ENCODE measurements around the gene DUSP2. TPM values are rescaled to one million over a fixed set of nuclear protein-coding genes. Genes with fewer than 3 reads are reported as not detected.

DUSP2 gene
- total and polyA plus RNA-seq, 10 of the 15 experiments (the other 5 are each of a cell fraction or from before 2014, with no cell fraction given): 9.7 to 212 (median 57.2) TPM

GRCh38 chr2:96093528-96093927, 51.7 kb downstream of the DUSP2 start:
- no peak for ATAC-seq
- Histone ChIP-seq H3K4me3 (no peak overlapping the region), H4K20me1 (ENCODE audit: control insufficient read depth, insufficient read depth) (no peaks in the 10 kb centered on the region), H3K27me3 (replicated peaks in 1 of 2; ENCODE audit: control insufficient read depth in 2 of 2, insufficient read depth in 2 of 2, low read length in 1 of 2) (no peaks in the 10 kb centered on the region), H3K9me3 (replicated peaks; ENCODE audit: control insufficient read depth, insufficient read depth, low read length) (no peaks in the 10 kb centered on the region), H3K36me3 (ENCODE audit: control insufficient read depth in 2 of 2, insufficient read depth in 2 of 2, low read length in 1 of 2) (no peaks in the 10 kb centered on the region), H3K79me2 (ENCODE audit: control insufficient read depth, insufficient read depth, low read length) (no peaks in the 10 kb centered on the region), H3K9ac (ENCODE audit: control insufficient read depth, insufficient read depth, low read length) (no peak overlapping the region), H2AFZ (ENCODE audit: control insufficient read depth, low read depth, low read length) (no peak overlapping the region), H3K27ac (ENCODE audit: control insufficient read depth, insufficient read depth) (no peak overlapping the region), H3K4me1 (ENCODE audit: control insufficient read depth, insufficient read depth, low read length) (no peaks in the 10 kb centered on the region), H3K4me2 (ENCODE audit: control insufficient read depth, insufficient read depth) (no peak overlapping the region)
- intact Hi-C loops (cut with micrococcal nuclease; ENCODE audit: unreplicated experiment) (no loop called here), in situ Hi-C loops (cut with MboI) (no loop called here)
- no peak for DNase-seq (ENCODE audit: low read depth, low spot score)
- WGBS (ENCODE audit: insufficient coverage, insufficient replicate concordance, low lambda C conversion rate, missing lambda C conversion rate): 28% methylated on average over 4 of the region's 4 CpGs
- ChIA-PET POLR2A (no interaction called here), SMC1A (ENCODE audit: uncharacterized antibody, unreplicated experiment) (interaction anchor here (0.7 kb wide), 2 partner anchors 45 to 101 kb away, joined by 3 to 4 read pairs; no protein-coding TSS in a partner anchor), RAD21 (ENCODE audit: unreplicated experiment) (no interaction called here), CTCF (no interaction called here)
- TF ChIP-seq CBFB (IDR thresholded peaks at IDR 0.05; ENCODE audit: low read depth): no peak
- no peak for TF ChIP-seq CBX5 (IDR thresholded peaks at IDR 0.05; ENCODE audit: low read depth)
- no peak for TF ChIP-seq BRCA1 (IDR thresholded peaks at IDR 0.05; ENCODE audit: low read depth, low read length)
- TF ChIP-seq TCF12 (IDR thresholded peaks at IDR 0.05; ENCODE audit: low read depth, low read length): no peak
- no peak for TF ChIP-seq POLR2A (IDR thresholded peaks at IDR 0.05; ENCODE audit: low read depth, low read length)
- TF ChIP-seq PML (IDR thresholded peaks at IDR 0.05; ENCODE audit: low read length): no peak
- TF ChIP-seq PBX3 (IDR thresholded peaks at IDR 0.05; ENCODE audit: insufficient replicate concordance, low read depth, low read length): no peak
- TF ChIP-seq MAX (IDR thresholded peaks at IDR 0.05; ENCODE audit: low read depth, low read length): no peak
- TF ChIP-seq ELK1 (IDR thresholded peaks at IDR 0.05; ENCODE audit: low read depth, low read length): no peak
- no peak for TF ChIP-seq HCFC1 (IDR thresholded peaks at IDR 0.05; ENCODE audit: low read length)
- no peak for TF ChIP-seq SUPT20H (IDR thresholded peaks at IDR 0.05; ENCODE audit: borderline replicate concordance, control insufficient read depth, low read depth, low read length)
- no peak for TF ChIP-seq NR2C2 (IDR thresholded peaks at IDR 0.05; ENCODE audit: borderline replicate concordance, control insufficient read depth, insufficient read length, low read depth)
- no peak for TF ChIP-seq NR2F1 (conservative IDR thresholded peaks at IDR 0.05)
- no peak for TF ChIP-seq ZBTB40 (IDR thresholded peaks at IDR 0.05; ENCODE audit: borderline replicate concordance)
- TF ChIP-seq RFX5 (IDR thresholded peaks at IDR 0.05; ENCODE audit: low read depth, low read length): no peak
- TF ChIP-seq CEBPB (IDR thresholded peaks at IDR 0.05; ENCODE audit: borderline replicate concordance in 1 of 2, low read depth in 2 of 2, low read length in 2 of 2): no peak
- TF ChIP-seq IKZF1 (conservative IDR thresholded peaks at IDR 0.05): no peak
- TF ChIP-seq RAD51 (IDR thresholded peaks at IDR 0.05): no peak
- BruUV-seq (replicated peaks): no TSS peak
- no peak for FAIRE-seq

Data from GM12878 (cell line).